GM12878 (cell line): ENCODE data around the gene DTX3. TPM values are rescaled to one million over a fixed set of nuclear protein-coding genes. Genes with fewer than 3 reads are reported as not detected.

Experiments used
- ATAC-seq: fragments of 200-7000 bp; cut with Tn5 transposase; 3 replicates; pipeline ENCODE4 v1.9.1; 2020; ENCODE audit warnings: mild to moderate bottlenecking, moderate library complexity
- BruUV-seq: library from RNA; stranded (reverse); fragments of 400-500 nt; replicated peaks from 2 replicates; lab custom pipeline; 2021; lab: Mats Ljungman, UMichigan
- CTCF ChIA-PET: fragments of 300-600 bp; sonication (Branson Sonifier 250); formaldehyde crosslinking; extraction: SDS; loops from one replicate; lab custom pipeline; 2021; ENCODE audit warnings: inconsistent platforms; lab: Yijun Ruan, JAX
- POLR2A ChIA-PET: fragments of 350-600 bp; formaldehyde crosslinking; extraction: SDS; loops from one replicate; lab custom pipeline; 2021; ENCODE audit warnings: inconsistent platforms; lab: Charles Lee
- RAD21 ChIA-PET: fragments of 300-600 bp; sonication (Branson Sonifier 250); formaldehyde crosslinking; loops from one replicate; lab custom pipeline; 2023; ENCODE audit warnings: antibody characterized with exemption; ENCODE audit not compliant: unreplicated experiment; lab: Charles Lee
- SMC1A ChIA-PET: fragments of 300-600 bp; sonication (Branson Sonifier 250); formaldehyde crosslinking; loops from one replicate; lab custom pipeline; 2023; ENCODE audit not compliant: unreplicated experiment, uncharacterized antibody; lab: Charles Lee
- DNase-seq: peaks from one replicate; pipeline ENCODE4 v3.0.0-alpha.2; 2011; ENCODE audit warnings: low read depth, low spot score
- FAIRE-seq: peaks from 3 replicates; lab custom pipeline; 2011; peaks lifted over from hg19 to GRCh38; lab: Jason Lieb, UNC
- H2AFZ ChIP-seq: 2 replicates; pipeline ENCODE4 v1.6.0; 2011; ENCODE audit warnings: low read depth, low read length, control low read depth; ENCODE audit not compliant: control insufficient read depth
- H3K27ac ChIP-seq: 2 replicates; pipeline ENCODE4 v1.5.1; 2011; ENCODE audit warnings: control low read depth; ENCODE audit not compliant: control insufficient read depth, insufficient read depth
- H3K27me3 ChIP-seq, 2 experiments: replicated peaks in 1 of 2; 2 replicates each; pipeline versions ENCODE4 v1.6.0 to v1.6.1; 2011; ENCODE audit warnings: low read length in 1 of 2; ENCODE audit not compliant: control insufficient read depth in 2 of 2, insufficient read depth in 2 of 2
- H3K36me3 ChIP-seq, 2 experiments: 2 replicates each; pipeline ENCODE4 v1.5.1; 2011; ENCODE audit warnings: low read length in 1 of 2; ENCODE audit not compliant: control insufficient read depth in 2 of 2, insufficient read depth in 2 of 2
- H3K4me1 ChIP-seq: 2 replicates; pipeline ENCODE4 v1.6.1; 2011; ENCODE audit warnings: mild to moderate bottlenecking, low read length, moderate library complexity, mixed read lengths; ENCODE audit not compliant: control insufficient read depth, insufficient read depth
- H3K4me2 ChIP-seq: 2 replicates; pipeline ENCODE4 v1.6.0; 2011; ENCODE audit warnings: control low read depth; ENCODE audit not compliant: control insufficient read depth, insufficient read depth
- H3K4me3 ChIP-seq: fragments of 200-600 bp; sonication (generic); 2 replicates; pipeline ENCODE4 v1.5.1; 2016
- H3K79me2 ChIP-seq: 2 replicates; pipeline ENCODE4 v1.6.0; 2011; ENCODE audit warnings: low read length; ENCODE audit not compliant: control insufficient read depth, insufficient read depth
- H3K9ac ChIP-seq: 2 replicates; pipeline ENCODE4 v1.8.0; 2011; ENCODE audit warnings: low read length, control low read depth, mixed read lengths; ENCODE audit not compliant: control insufficient read depth, insufficient read depth
- H3K9me3 ChIP-seq: replicated peaks from 3 replicates; pipeline ENCODE4 v1.5.1; 2011; ENCODE audit warnings: mild to moderate bottlenecking, low read length; ENCODE audit not compliant: control insufficient read depth, insufficient read depth
- H4K20me1 ChIP-seq: 2 replicates; pipeline ENCODE4 v1.6.0; 2011; ENCODE audit not compliant: control insufficient read depth, insufficient read depth
- CBX5 ChIP-seq: sonication (generic); IDR thresholded peaks from 2 replicates; pipeline ENCODE4 v1.6.1; 2016; ENCODE audit warnings: low read depth, moderate library complexity, mild to moderate bottlenecking, inconsistent platforms
- CREM ChIP-seq: IDR thresholded peaks from 2 replicates; pipeline ENCODE4 v1.6.1; 2014; ENCODE audit warnings: antibody characterized with exemption, low read depth
- ETV6 ChIP-seq, 2 experiments: fragments of 450-650 bp in 1 of 2; IDR thresholded peaks in 1 of 2; conservative IDR thresholded peaks in 1 of 2; 2 replicates each; pipeline ENCODE4 v1.6.1; 2014; ENCODE audit warnings: antibody characterized with exemption in 1 of 2, borderline replicate concordance in 1 of 2, low read depth in 1 of 2, mild to moderate bottlenecking in 1 of 2, moderate library complexity in 1 of 2
- EZH2 ChIP-seq: IDR thresholded peaks from 2 replicates; pipeline ENCODE4 v1.6.1; 2012; ENCODE audit warnings: low read depth, mild to moderate bottlenecking, control low read depth, inconsistent platforms, low read length, borderline replicate concordance; ENCODE audit not compliant: control insufficient read depth
- NFIC ChIP-seq: IDR thresholded peaks from 2 replicates; pipeline ENCODE4 v1.6.1; 2012; ENCODE audit warnings: low read depth, mild to moderate bottlenecking, inconsistent platforms, low read length, moderate library complexity
- POLR2AphosphoS5 ChIP-seq: IDR thresholded peaks from 2 replicates; pipeline ENCODE4 v1.6.1; 2011; ENCODE audit warnings: mild to moderate bottlenecking, low read length, inconsistent platforms
- POU2F2 ChIP-seq: IDR thresholded peaks from 3 replicates; pipeline ENCODE4 v1.6.1; 2011; ENCODE audit warnings: low read depth, mild to moderate bottlenecking, low read length, borderline replicate concordance
- RBBP5 ChIP-seq: fragments of 200-600 bp; sonication (generic); conservative IDR thresholded peaks from 2 replicates; pipeline ENCODE4 v1.6.1; 2016
- RELB ChIP-seq: fragments of 450-650 bp; IDR thresholded peaks from 2 replicates; pipeline ENCODE4 v1.6.1; 2017; ENCODE audit warnings: low read depth, mild to moderate bottlenecking, moderate library complexity
- SREBF2 ChIP-seq: IDR thresholded peaks from 2 replicates; pipeline ENCODE4 v1.6.1; 2012; ENCODE audit warnings: mild to moderate bottlenecking, low read length
- TCF12 ChIP-seq: IDR thresholded peaks from 2 replicates; pipeline ENCODE4 v1.6.1; 2011; ENCODE audit warnings: low read depth, mild to moderate bottlenecking, low read length
- TCF7 ChIP-seq: IDR thresholded peaks from 2 replicates; pipeline ENCODE4 v1.6.1; 2014; ENCODE audit warnings: antibody characterized with exemption, borderline replicate concordance
- WGBS: methylation state at CpG from one replicate; pipeline ENCODE4 v1.1.6; 2016; ENCODE audit warnings: low lambda C conversion rate; ENCODE audit not compliant: insufficient replicate concordance, insufficient coverage; ENCODE audit errors: missing lambda C conversion rate; 5-methylcytosine and 5-hydroxymethylcytosine counted together
- in situ Hi-C: fragments of 300-500 bp; cut with MboI; formaldehyde crosslinking; loops from 9 replicates; pipeline ENCODE4 v1.14.3; 2018; ENCODE audit warnings: mixed read lengths
- intact Hi-C: fragments of 100-400 bp; cut with micrococcal nuclease; formaldehyde crosslinking; loops from one replicate; pipeline ENCODE4 v1.14.2; 2022; ENCODE audit not compliant: unreplicated experiment
- polyA plus RNA-seq, 11 experiments: library from polyadenylated mRNA; depleted of rRNA in 4 of 11; unstranded in 6 of 11; stranded (reverse) in 5 of 11; fragments of >200 nt; fragmentation: Nextera tagmentation in 4 of 11; fragmentation: Illumina TruSeq in 1 of 11; extraction: Ambion mirVana in 4 of 11; extraction: Trizol in 1 of 11; gene quantifications; 1 replicate in 1 of 11; 2 replicates in 10 of 11; pipeline versions ENCODE4 v1.2.1 to v1.2.3, GENCODE V29; 2011 to 2016; ENCODE audit warnings: inconsistent platforms in 2 of 11, missing spikeins in 2 of 11, low read depth in 1 of 11
- total RNA-seq, 4 experiments: library from RNA; depleted of rRNA in 3 of 4; stranded (reverse); fragments of >200 nt in 3 of 4; fragmentation: Illumina TruSeq in 1 of 4; extraction: Trizol in 1 of 4; gene quantifications; 2 replicates each; pipeline versions ENCODE4 v1.2.1 to v1.2.3, GENCODE V29; 2013 to 2021
- TF ChIP-seq, protein P1 (sequence below): IDR thresholded peaks from 2 replicates; pipeline ENCODE4 v1.6.1; 2012; ENCODE audit warnings: low read length, inconsistent platforms

Gene DTX3
- total and polyA plus RNA-seq, 10 of the 15 experiments (the other 5 are each of a cell fraction or from before 2014, with no cell fraction given), result 1.1 to 13.6 (median 5.6) TPM

DNA sequence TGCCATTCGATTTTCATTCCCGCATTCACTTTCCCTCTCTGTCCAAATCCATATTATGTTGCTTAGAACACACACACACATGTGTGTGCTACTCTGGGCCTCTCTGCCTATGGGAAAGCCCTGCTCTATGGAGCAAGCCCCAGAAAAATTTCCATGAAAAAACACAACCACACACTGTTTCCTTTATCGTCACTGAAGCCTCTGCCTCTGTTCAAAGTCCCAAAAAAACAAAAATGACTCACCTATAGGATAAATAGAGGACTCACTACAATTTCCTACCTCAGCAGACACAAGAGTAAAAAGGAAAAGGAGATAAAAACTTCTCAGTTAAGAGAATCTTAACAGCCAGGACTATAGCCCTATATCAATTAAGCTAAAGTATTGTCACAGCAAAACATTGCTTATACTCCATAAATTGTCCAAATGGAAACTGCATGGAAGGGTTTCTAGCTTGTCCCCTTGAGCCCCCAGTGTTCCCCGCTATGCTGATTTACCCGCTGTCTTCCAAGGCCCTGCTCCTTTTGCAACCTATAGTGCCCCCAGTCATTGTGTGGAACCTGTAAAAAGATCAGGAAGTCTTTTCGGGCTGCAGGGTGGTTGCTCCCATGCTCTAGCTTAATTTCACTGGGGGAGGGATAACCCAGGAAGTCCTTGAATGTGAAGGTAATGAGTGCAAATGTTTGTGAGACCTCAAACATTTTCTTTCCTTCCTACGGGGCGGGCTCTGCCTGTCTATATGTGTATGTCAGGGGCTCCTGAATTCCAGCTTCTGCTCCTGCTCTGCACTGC, 24.8 kb upstream of the DTX3 start:
- DNase-seq, result no peak
- H2AFZ ChIP-seq, result no peak overlapping the region
- H3K27me3 ChIP-seq, result no peaks in the 10 kb centered on the region; a peak in 2 of 4 replicates
- no TSS peak for BruUV-seq
- H3K27ac ChIP-seq, result no peak overlapping the region
- intact Hi-C loops, result loop anchor here (10.0 kb wide), 1 partner anchor 325 kb away; no protein-coding TSS in a partner anchor
- in situ Hi-C loops, result no loop called here
- ChIA-PET CTCF (interaction anchor here (0.6 to 7.8 kb wide), 7 partner anchors 34 to 124 kb away, joined by 3 to 119 read pairs (median 7); partner anchors contain the start of genes GLI1 and INHBE), SMC1A (interaction anchor here (1.0 to 1.3 kb wide), 3 partner anchors 41 to 121 kb away, joined by 3 to 6 read pairs (median 3); no protein-coding TSS in a partner anchor), POLR2A (interaction anchor here (0.6 to 1.1 kb wide), 2 partner anchors 36 to 1085 kb away, joined by 3 read pairs; no protein-coding TSS in a partner anchor), RAD21 (interaction anchor here (0.9 kb wide), 1 partner anchor 53 kb away, joined by 3 read pairs; the partner anchor contains the start of gene B4GALNT1)
- no peaks in the 10 kb centered on the region for H3K36me3 ChIP-seq
- 39% methylated on average over 8 of the region's 8 CpGs for WGBS
- no peak for TF ChIP-seq RBBP5
- no peaks in the 10 kb centered on the region for H3K4me1 ChIP-seq
- no peak overlapping the region for H3K4me2 ChIP-seq
- H3K79me2 ChIP-seq, result no peaks in the 10 kb centered on the region
- no peak for ATAC-seq
- no peaks in the 10 kb centered on the region for H3K9me3 ChIP-seq
- no peak for FAIRE-seq
- no peak overlapping the region for H3K4me3 ChIP-seq
- no peaks in the 10 kb centered on the region for H4K20me1 ChIP-seq
- no peak overlapping the region for H3K9ac ChIP-seq

DNA sequence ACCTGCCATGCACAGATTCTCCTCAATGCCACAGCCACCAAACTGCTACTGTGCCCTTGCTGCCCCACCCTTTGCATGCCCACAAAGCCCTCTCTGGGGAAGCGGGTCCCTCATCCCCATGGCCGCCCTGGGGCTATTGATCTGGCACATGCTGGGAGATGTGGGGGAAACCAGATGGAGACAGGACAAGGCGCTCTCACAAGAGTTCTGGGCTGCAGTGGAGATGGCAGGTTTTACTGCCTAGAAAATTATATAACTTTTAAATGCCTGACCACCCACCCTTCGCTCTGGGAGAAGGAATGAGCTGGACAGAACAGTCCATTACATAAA, 24.2 kb upstream of the DTX3 start:
- H4K20me1 ChIP-seq, result no peaks in the 10 kb centered on the region
- CTCF ChIA-PET, result interaction anchor here (1.3 to 7.8 kb wide), 6 partner anchors 27 to 125 kb away, joined by 3 to 119 read pairs (median 22); partner anchors contain the start of genes GLI1 and INHBE
- H3K27me3 ChIP-seq, result no peaks in the 10 kb centered on the region; a peak in 2 of 4 replicates
- DNase-seq (no peak), FAIRE-seq (no peak), ATAC-seq (no peak)
- H3K4me1 ChIP-seq, result no peaks in the 10 kb centered on the region
- 32% methylated on average over 4 of the region's 4 CpGs for WGBS
- H3K27ac ChIP-seq, result no peak overlapping the region
- H3K9ac ChIP-seq, result no peak overlapping the region
- in situ Hi-C loops (no loop called here), intact Hi-C loops (loop anchor here (10.0 kb wide), 1 partner anchor 324 kb away; no protein-coding TSS in a partner anchor)
- no peak overlapping the region for H3K4me3 ChIP-seq
- no peaks in the 10 kb centered on the region for H3K9me3 ChIP-seq
- no TSS peak for BruUV-seq
- POLR2A ChIA-PET, result interaction anchor here (0.6 to 1.1 kb wide), 2 partner anchors 35 to 1084 kb away, joined by 3 read pairs; no protein-coding TSS in a partner anchor
- no peak overlapping the region for H2AFZ ChIP-seq
- no peaks in the 10 kb centered on the region for H3K36me3 ChIP-seq
- SMC1A ChIA-PET, result interaction anchor here (1.2 to 4.2 kb wide), 3 partner anchors 40 to 122 kb away, joined by 3 to 16 read pairs (median 6); no protein-coding TSS in a partner anchor
- no peak overlapping the region for H3K4me2 ChIP-seq
- H3K79me2 ChIP-seq, result no peaks in the 10 kb centered on the region
- RAD21 ChIA-PET, result interaction anchor here (0.9 to 1.1 kb wide), 2 partner anchors 53 to 162 kb away, joined by 3 read pairs; partner anchors contain the start of gene B4GALNT1
- TF ChIP-seq CREM, result no peak
- no peak for TF ChIP-seq POLR2AphosphoS5
- TF ChIP-seq, protein P1, sequence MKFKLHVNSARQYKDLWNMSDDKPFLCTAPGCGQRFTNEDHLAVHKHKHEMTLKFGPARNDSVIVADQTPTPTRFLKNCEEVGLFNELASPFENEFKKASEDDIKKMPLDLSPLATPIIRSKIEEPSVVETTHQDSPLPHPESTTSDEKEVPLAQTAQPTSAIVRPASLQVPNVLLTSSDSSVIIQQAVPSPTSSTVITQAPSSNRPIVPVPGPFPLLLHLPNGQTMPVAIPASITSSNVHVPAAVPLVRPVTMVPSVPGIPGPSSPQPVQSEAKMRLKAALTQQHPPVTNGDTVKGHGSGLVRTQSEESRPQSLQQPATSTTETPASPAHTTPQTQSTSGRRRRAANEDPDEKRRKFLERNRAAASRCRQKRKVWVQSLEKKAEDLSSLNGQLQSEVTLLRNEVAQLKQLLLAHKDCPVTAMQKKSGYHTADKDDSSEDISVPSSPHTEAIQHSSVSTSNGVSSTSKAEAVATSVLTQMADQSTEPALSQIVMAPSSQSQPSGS, result no peak
- TF ChIP-seq TCF12, result no peak
- TF ChIP-seq NFIC, result no peak
- no peak for TF ChIP-seq RELB
- TF ChIP-seq SREBF2, result no peak
- no peak for TF ChIP-seq ETV6 (conservative IDR thresholded peaks at IDR 0.05 in 1 of 2, IDR thresholded peaks at IDR 0.05 in 1 of 2; ENCODE audit: borderline replicate concordance in 1 of 2, low read depth in 1 of 2)
- TF ChIP-seq CBX5, result no peak
- no peak for TF ChIP-seq EZH2
- no peak for TF ChIP-seq TCF7
- no peak for TF ChIP-seq POU2F2
